NT2/D1 (cell line): ENCODE results near the gene CACNA2D3.

Experiments
- YY1 ChIP-seq: IDR thresholded peaks from 2 replicates; pipeline ENCODE4 v1.6.1; 2011; ENCODE audit not compliant: insufficient read length, insufficient read depth
- ZNF274 ChIP-seq: IDR thresholded peaks from 2 replicates; pipeline ENCODE4 v1.6.1; 2011; ENCODE audit warnings: mild to moderate bottlenecking, low read depth, low read length

GRCh38 chr3:54939557-54940300, 817.4 kb downstream of the CACNA2D3 start:
- no peak for TF ChIP-seq ZNF274
- no peak for TF ChIP-seq YY1
